Measurements from ENCODE around the gene PHRF1. TPM values are rescaled to one million over a fixed set of nuclear protein-coding genes. Genes with fewer than 3 reads are reported as not detected.
A peak's percentile ranks its signal among the peaks of the same experiment; 100 is the strongest.
"Not testable (repeated sequence)": the region's sequence is repeated elsewhere in the genome, so short reads cannot be mapped to it uniquely, and the experiment has no call there.

The PHRF1 gene
- polyA plus RNA-seq, 1 donor from 2014 or later = 15.4 TPM

DNA sequence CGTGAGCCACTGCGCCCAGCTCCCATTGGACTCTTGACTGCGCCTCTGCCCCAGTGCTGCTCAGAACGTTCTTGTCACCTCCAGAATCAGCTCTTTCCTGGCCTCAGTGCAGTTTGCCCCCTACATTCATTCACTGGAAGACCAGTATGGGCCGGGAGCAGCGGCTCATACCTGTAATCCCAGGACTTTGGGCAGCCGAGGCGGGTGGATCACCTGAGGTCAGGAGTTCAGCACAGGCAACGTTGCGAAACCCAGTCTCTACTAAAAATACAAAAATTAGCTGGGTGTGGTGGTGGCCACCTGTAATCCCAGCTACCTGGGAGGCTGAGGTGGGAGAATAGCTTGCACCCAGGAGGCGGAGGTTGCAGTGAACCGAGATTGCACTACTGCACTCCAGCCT lies 78.2 kb downstream of the PHRF1 start:
- H3K4me1 Mint-ChIP-seq, H3K9me3 Mint-ChIP-seq, H3K27me3 Mint-ChIP-seq, H3K4me3 Mint-ChIP-seq, H3K27ac Mint-ChIP-seq, H3K36me3 Mint-ChIP-seq: not testable (repeated sequence)

- Mint-ChIP-seq H3K27me3 (no peaks in the 10 kb centered on the region), H3K9me3 (no peaks in the 10 kb centered on the region), H3K4me3 (no peak overlapping the region), H3K36me3 (peaks cover 4% of the 10 kb centered on the region), H3K4me1 (peaks cover 3 to 5% (median 5%) of the 10 kb centered on the region in 3 donors), H3K27ac (no peak overlapping the region)
Measured at GRCh38 chr11:655036-655726, 78.9 kb downstream of the PHRF1 start.

DNA sequence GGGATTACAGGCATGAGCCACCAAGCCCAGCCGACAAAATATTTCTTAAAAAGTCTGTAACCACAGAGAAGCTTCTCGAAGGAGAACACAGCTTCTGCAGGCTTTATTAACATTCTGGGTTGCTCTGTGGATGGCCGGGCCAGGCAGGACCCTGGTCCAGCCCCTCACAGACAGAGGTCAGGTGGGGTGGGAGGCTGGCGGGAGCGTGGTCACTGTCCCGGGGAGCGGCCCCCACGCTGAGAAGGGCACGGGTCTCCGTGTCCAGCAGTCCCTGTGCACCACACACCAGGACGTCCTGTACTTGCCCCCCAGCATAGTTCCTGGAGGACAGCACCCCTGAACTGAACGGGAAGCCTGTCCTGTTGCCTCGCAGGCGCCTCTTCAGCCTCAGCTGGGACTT lies 80.2 kb downstream of the PHRF1 start:
- Mint-ChIP-seq H3K9me3 (no peaks in the 10 kb centered on the region), H3K27ac (no peak overlapping the region), H3K4me1 (peaks cover 3 to 6% (median 5%) of the 10 kb centered on the region in 3 donors), H3K4me3 (no peak overlapping the region), H3K27me3 (no peaks in the 10 kb centered on the region), H3K36me3 (peaks cover 4% of the 10 kb centered on the region)

- Mint-ChIP-seq H3K4me3 (no peak overlapping the region), H3K27me3 (no peaks in the 10 kb centered on the region), H3K36me3 (peaks cover 4% of the 10 kb centered on the region), H3K27ac (no peak overlapping the region), H3K4me1 (peaks cover 3 to 6% (median 5%) of the 10 kb centered on the region in 3 donors), H3K9me3 (no peaks in the 10 kb centered on the region)
Measured at GRCh38 chr11:656866-657265, 80.6 kb downstream of the PHRF1 start.

- Mint-ChIP-seq H3K27ac (no peak overlapping the region), H3K27me3 (no peaks in the 10 kb centered on the region), H3K9me3 (no peaks in the 10 kb centered on the region), H3K4me3 (no peak overlapping the region), H3K36me3 (peaks cover 4% of the 10 kb centered on the region), H3K4me1 (peaks cover 5 to 6% (median 5%) of the 10 kb centered on the region in 3 donors)
Measured at GRCh38 chr11:657691-658126, 81.4 kb downstream of the PHRF1 start.

DNA sequence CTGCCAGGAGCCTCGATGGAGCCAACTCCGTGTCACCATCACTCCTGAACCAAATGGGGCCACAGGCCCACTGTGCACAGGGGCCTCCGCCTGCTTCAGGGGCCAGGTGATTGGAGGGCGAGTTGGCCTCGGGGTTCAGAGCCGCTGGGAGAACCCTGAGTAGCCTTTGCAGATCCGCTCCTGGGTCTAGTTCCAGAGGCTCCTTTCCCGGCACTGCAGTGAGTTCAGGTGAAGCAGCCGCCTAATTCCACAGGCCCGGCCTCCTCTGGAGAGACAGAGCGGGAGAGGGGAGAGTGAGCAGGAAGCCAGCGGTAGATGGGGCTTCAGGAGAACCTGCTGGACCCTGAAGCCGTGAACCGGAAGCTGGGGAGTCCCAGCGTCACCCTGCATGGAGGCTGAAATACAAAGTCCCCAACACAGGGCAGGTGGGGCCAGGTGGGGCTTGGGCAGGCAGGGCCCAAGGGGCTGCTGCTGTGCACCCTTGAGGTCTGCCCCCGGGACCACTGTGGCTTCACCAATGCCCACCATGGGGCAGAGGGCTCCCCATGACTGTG lies 83.3 kb downstream of the PHRF1 start:
- peak overlapping the region in 1 of 4 donors; percentile 58 for H3K4me3 Mint-ChIP-seq

GRCh38 chr11:660281-660680 lies 84.0 kb downstream of the PHRF1 start:
- Mint-ChIP-seq H3K36me3 (no peaks in the 10 kb centered on the region), H3K27ac (no peak overlapping the region), H3K9me3 (no peaks in the 10 kb centered on the region)

More for the DNA sequence above, 83.3 kb downstream of the PHRF1 start:
- Mint-ChIP-seq H3K4me1 (peaks cover 5 to 6% (median 6%) of the 10 kb centered on the region in 3 donors), H3K9me3 (no peaks in the 10 kb centered on the region), H3K36me3 (peaks cover 2% of the 10 kb centered on the region), H3K27ac (no peak overlapping the region), H3K27me3 (no peaks in the 10 kb centered on the region)

DNA sequence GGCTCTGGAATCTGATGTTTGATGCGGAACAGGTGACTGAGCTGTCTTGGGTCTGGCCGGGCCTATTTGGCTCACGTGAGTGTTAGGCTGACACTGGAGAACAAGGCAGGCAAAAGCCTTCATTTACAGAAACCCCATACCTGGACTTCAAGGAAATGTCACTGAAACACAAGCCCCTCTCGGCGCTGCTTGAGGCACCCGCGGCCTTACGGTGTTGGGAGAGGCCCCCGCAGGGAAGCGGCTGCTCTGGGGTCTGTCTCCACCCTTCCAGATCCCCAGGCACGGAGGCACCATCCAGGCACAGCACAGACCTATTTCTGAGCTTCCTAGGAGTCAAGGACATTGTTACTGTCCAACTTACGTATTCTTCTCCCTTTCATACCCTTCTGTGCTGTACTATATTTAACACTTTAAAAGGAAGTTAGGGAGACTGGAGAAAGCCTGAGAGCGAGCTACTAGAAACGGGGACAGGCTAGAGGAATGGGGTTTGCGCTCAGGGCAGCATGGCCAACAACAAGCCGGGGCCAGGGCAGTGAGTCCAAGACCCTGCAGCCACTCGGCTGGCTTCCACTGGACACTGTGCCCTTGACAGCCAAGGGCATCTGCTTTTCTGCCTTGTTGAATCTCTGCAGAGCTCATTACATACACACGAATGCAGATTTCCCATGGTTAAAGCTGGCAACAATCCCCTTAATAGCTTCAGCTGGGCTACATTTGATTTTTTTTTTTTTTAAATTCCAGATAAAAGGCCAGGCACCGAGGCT lies 84.6 kb downstream of the PHRF1 start:
- no peak overlapping the region for H3K27ac Mint-ChIP-seq
- no peaks in the 10 kb centered on the region for H3K9me3 Mint-ChIP-seq
- H3K36me3 Mint-ChIP-seq = no peaks in the 10 kb centered on the region
- H3K4me1 Mint-ChIP-seq = peaks cover 5 to 6% (median 6%) of the 10 kb centered on the region in 3 donors
- no peaks in the 10 kb centered on the region for H3K27me3 Mint-ChIP-seq
- no peak overlapping the region for H3K4me3 Mint-ChIP-seq

More at GRCh38 chr11:660281-660680, 84.0 kb downstream of the PHRF1 start:
- no peaks in the 10 kb centered on the region for H3K27me3 Mint-ChIP-seq
- peak overlapping the region in 2 of 4 donors; percentile 0 to 60 for H3K4me3 Mint-ChIP-seq
- peaks cover 5 to 6% (median 6%) of the 10 kb centered on the region in 3 donors for H3K4me1 Mint-ChIP-seq

Other genes with a start within 250 kb of the PHRF1 start
- not detected for gene B4GALNT4, start 207.0 kb upstream of the PHRF1 start, polyA plus RNA-seq
- gene PKP3, start 182.3 kb upstream of the PHRF1 start, polyA plus RNA-seq = not detected
- 130 TPM for gene SIGIRR, start 161.5 kb upstream of the PHRF1 start, polyA plus RNA-seq
- 4.9 TPM for gene ANO9, start 134.5 kb upstream of the PHRF1 start, polyA plus RNA-seq
- 10.9 TPM for gene PTDSS2, start 126.2 kb upstream of the PHRF1 start, polyA plus RNA-seq
- 202 TPM for gene RNH1, start 69.2 kb upstream of the PHRF1 start, polyA plus RNA-seq
- gene HRAS, start 40.9 kb upstream of the PHRF1 start, polyA plus RNA-seq = 22.5 TPM
- gene LRRC56, start 38.9 kb upstream of the PHRF1 start, polyA plus RNA-seq = 2.6 TPM
- 3.8 TPM for gene LMNTD2, start 15.7 kb upstream of the PHRF1 start, polyA plus RNA-seq
- 42.0 TPM for gene RASSF7, start 15.5 kb upstream of the PHRF1 start, polyA plus RNA-seq
- 103 TPM for gene IRF7, start 39.5 kb downstream of the PHRF1 start, polyA plus RNA-seq
- not detected for gene CDHR5, start 48.5 kb downstream of the PHRF1 start, polyA plus RNA-seq
- not detected for gene SCT, start 50.7 kb downstream of the PHRF1 start, polyA plus RNA-seq
- gene DRD4, start 60.8 kb downstream of the PHRF1 start, polyA plus RNA-seq = not detected
- 25.6 TPM for gene DEAF1, start 118.8 kb downstream of the PHRF1 start, polyA plus RNA-seq
- 35.6 TPM for gene TMEM80, start 119.3 kb downstream of the PHRF1 start, polyA plus RNA-seq
- 17.3 TPM for gene EPS8L2, start 129.8 kb downstream of the PHRF1 start, polyA plus RNA-seq
- gene TALDO1, start 171.0 kb downstream of the PHRF1 start, polyA plus RNA-seq = 246 TPM
- gene GATD1, start 201.0 kb downstream of the PHRF1 start, polyA plus RNA-seq = 30.7 TPM
- gene CEND1, start 213.6 kb downstream of the PHRF1 start, polyA plus RNA-seq = 0.99 TPM
- 9.5 TPM for gene SLC25A22, start 221.8 kb downstream of the PHRF1 start, polyA plus RNA-seq
- 6.4 TPM for gene PIDD1, start 228.8 kb downstream of the PHRF1 start, polyA plus RNA-seq
- 4,588 TPM for gene RPLP2, start 233.5 kb downstream of the PHRF1 start, polyA plus RNA-seq
- 51.1 TPM for gene PNPLA2, start 242.4 kb downstream of the PHRF1 start, polyA plus RNA-seq